22Rv1 (cell line): ENCODE results near the gene XXYLT1.

Experiments
- CTCF ChIP-seq: fragments of 450-650 bp; IDR thresholded peaks from 2 replicates; pipeline ENCODE4 v1.5.1; 2017; ENCODE audit warnings: mild to moderate bottlenecking
- ZFX ChIP-seq: fragments of 450-650 bp; IDR thresholded peaks from 2 replicates; pipeline ENCODE4 v1.6.1; 2017; ENCODE audit warnings: antibody characterized with exemption, borderline replicate concordance

GRCh38 chr3:195066441-195066841, 204.5 kb downstream of the XXYLT1 start:
- no peak for TF ChIP-seq CTCF
- no peak for TF ChIP-seq ZFX
